ENCODE data around the gene TAF11L3.
"Not testable (repeated sequence)": the region's sequence is repeated elsewhere in the genome, so short reads cannot be mapped to it uniquely, and the experiment has no call there.

TAF11L3 gene

GRCh38 chr5:17518067-17518466 lies at the start of gene TAF11L3:
Gene TAF11L3 (plus strand): TSS chr5:17518367.
- not testable (repeated sequence) for FAIRE-seq; DNase-seq (ENCODE audit: insufficient read length, low spot score)

- no peak for FAIRE-seq
- no peak for TF ChIP-seq POLR2A (IDR thresholded peaks at IDR 0.05; ENCODE audit: low read depth, low read length)
- no peak for DNase-seq (ENCODE audit: insufficient read length, low spot score)
Observed at GRCh38 chr5:17470064-17470463, 48.1 kb upstream of the TAF11L3 start.

GRCh38 chr5:17475064-17475463 lies 43.1 kb upstream of the TAF11L3 start:
- FAIRE-seq; DNase-seq (ENCODE audit: insufficient read length, low spot score): not testable (repeated sequence)

- TF ChIP-seq POLR2A (IDR thresholded peaks at IDR 0.05; ENCODE audit: low read depth, low read length): no peak
- DNase-seq (ENCODE audit: insufficient read length, low spot score): no peak
- FAIRE-seq: no peak
Observed at GRCh38 chr5:17477043-17477442, 41.1 kb upstream of the TAF11L3 start.

- FAIRE-seq (no peak), DNase-seq (ENCODE audit: insufficient read length, low spot score) (no peak)
- TF ChIP-seq POLR2A (IDR thresholded peaks at IDR 0.05; ENCODE audit: low read depth, low read length): no peak
Observed at GRCh38 chr5:17477573-17478265, 40.4 kb upstream of the TAF11L3 start.

GRCh38 chr5:17481378-17481777 lies 36.8 kb upstream of the TAF11L3 start:
- FAIRE-seq (no peak), DNase-seq (ENCODE audit: insufficient read length, low spot score) (no peak)
- no peak for TF ChIP-seq POLR2A (IDR thresholded peaks at IDR 0.05; ENCODE audit: low read depth, low read length)

GRCh38 chr5:17482790-17483189 lies 35.4 kb upstream of the TAF11L3 start:
- no peak for TF ChIP-seq POLR2A (IDR thresholded peaks at IDR 0.05; ENCODE audit: low read depth, low read length)
- no peak for FAIRE-seq
- DNase-seq (ENCODE audit: insufficient read length, low spot score): no peak

GRCh38 chr5:17486464-17487173 lies 31.5 kb upstream of the TAF11L3 start:
- DNase-seq (ENCODE audit: insufficient read length, low spot score); FAIRE-seq: not testable (repeated sequence)

- DNase-seq (ENCODE audit: insufficient read length, low spot score): no peak
- no peak for FAIRE-seq
Observed at GRCh38 chr5:17487174-17487512, 31.0 kb upstream of the TAF11L3 start.

GRCh38 chr5:17491257-17491656 lies 26.9 kb upstream of the TAF11L3 start:
- not testable (repeated sequence) for FAIRE-seq; DNase-seq (ENCODE audit: insufficient read length, low spot score)

More at GRCh38 chr5:17487174-17487512, 31.0 kb upstream of the TAF11L3 start:
- no peak for TF ChIP-seq POLR2A (IDR thresholded peaks at IDR 0.05; ENCODE audit: low read depth, low read length)

- no peak for FAIRE-seq
- no peak for TF ChIP-seq POLR2A (IDR thresholded peaks at IDR 0.05; ENCODE audit: low read depth, low read length)
- no peak for DNase-seq (ENCODE audit: insufficient read length, low spot score)
Observed at GRCh38 chr5:17492770-17493169, 25.4 kb upstream of the TAF11L3 start.

GRCh38 chr5:17497446-17497845 lies 20.7 kb upstream of the TAF11L3 start:
- no peak for FAIRE-seq
- no peak for TF ChIP-seq POLR2A (IDR thresholded peaks at IDR 0.05; ENCODE audit: low read depth, low read length)
- no peak for DNase-seq (ENCODE audit: insufficient read length, low spot score)

- DNase-seq (ENCODE audit: insufficient read length, low spot score); FAIRE-seq: not testable (repeated sequence)
Observed at GRCh38 chr5:17497931-17498330, 20.2 kb upstream of the TAF11L3 start, which contains the start of gene TAF11L2. Gene TAF11L2 (plus strand): TSS chr5:17498231.

- no peak for DNase-seq (ENCODE audit: insufficient read length, low spot score)
- no peak for TF ChIP-seq POLR2A (IDR thresholded peaks at IDR 0.05; ENCODE audit: low read depth, low read length)
- no peak for FAIRE-seq
Observed at GRCh38 chr5:17511775-17512325, 6.3 kb upstream of the TAF11L3 start.

GRCh38 chr5:17517526-17517925 lies 641 bp upstream of the TAF11L3 start:
- FAIRE-seq: not testable (repeated sequence)

GRCh38 chr5:17519508-17519907 lies 1.3 kb downstream of the TAF11L3 start:
- not testable (repeated sequence) for FAIRE-seq; DNase-seq (ENCODE audit: insufficient read length, low spot score)

More at GRCh38 chr5:17517526-17517925, 641 bp upstream of the TAF11L3 start:
- DNase-seq (ENCODE audit: insufficient read length, low spot score): not testable (repeated sequence)

- not testable (repeated sequence) for FAIRE-seq; DNase-seq (ENCODE audit: insufficient read length, low spot score)
Observed at GRCh38 chr5:17521501-17521900, 3.3 kb downstream of the TAF11L3 start, which contains the start of gene TAF11L4. Gene TAF11L4 (plus strand): TSS chr5:17521801.

- DNase-seq (ENCODE audit: insufficient read length, low spot score); FAIRE-seq: not testable (repeated sequence)
Observed at GRCh38 chr5:17524935-17525334, 6.8 kb downstream of the TAF11L3 start, which contains the start of gene TAF11L5. Gene TAF11L5 (plus strand): TSS chr5:17525235.

- not testable (repeated sequence) for DNase-seq (ENCODE audit: insufficient read length, low spot score); FAIRE-seq
Observed at GRCh38 chr5:17526504-17526903, 8.3 kb downstream of the TAF11L3 start.

- not testable (repeated sequence) for DNase-seq (ENCODE audit: insufficient read length, low spot score); FAIRE-seq
Observed at GRCh38 chr5:17528369-17528768, 10.2 kb downstream of the TAF11L3 start, which contains the start of gene TAF11L6. Gene TAF11L6 (plus strand): TSS chr5:17528669.

Measured in H54 (cell line).